ENCODE measurements around the gene DNMT1.
"Not testable (repeated sequence)": the region's sequence is repeated elsewhere in the genome, so short reads cannot be mapped to it uniquely, and the experiment has no call there.

DNMT1 gene

DNA sequence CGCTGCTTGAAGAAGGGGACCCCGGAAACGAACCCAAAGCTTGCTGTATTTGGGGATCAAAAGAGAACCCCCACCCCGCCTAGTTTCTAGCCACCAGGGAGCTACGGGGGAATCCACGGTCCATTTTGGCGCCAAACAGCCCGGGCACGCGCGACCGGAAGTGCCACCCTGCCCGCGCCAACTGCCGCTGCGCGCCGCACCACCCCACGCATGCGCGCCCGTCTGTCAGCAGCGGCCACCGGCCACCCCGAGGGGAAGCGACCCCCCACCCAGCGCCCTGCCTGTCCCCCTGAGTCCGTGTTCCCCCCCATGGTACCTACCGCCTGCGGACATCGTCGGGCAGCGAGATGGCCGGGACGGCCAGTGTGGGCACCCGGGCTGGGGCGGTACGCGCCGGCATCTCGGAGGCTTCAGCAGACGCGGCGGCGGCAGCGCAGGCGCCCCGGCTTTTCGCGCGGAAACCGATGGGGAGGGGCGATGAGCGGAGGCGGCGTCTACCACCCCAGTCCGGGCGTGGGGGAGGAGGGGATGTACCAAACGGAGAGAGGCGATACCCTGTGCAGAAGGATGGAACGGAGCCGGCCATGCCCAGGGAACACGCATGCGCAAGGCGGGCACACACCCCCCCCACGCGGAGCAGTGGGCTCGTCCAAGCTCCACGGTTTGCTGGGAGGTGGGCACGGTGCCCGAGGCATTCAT is at the start of gene DNMT1:
TSS of gene DNMT1 (minus strand) at position 454 of the 699 bp plus-strand sequence. CDS start at position 400, 54 bp downstream.
- Histone ChIP-seq H3K36me3 (ENCODE audit: insufficient read depth, low read depth, low read length) (peaks cover 22% of the 10 kb centered on the region), H3K4me1 (ENCODE audit: insufficient read depth, low read length) (no peaks in the 10 kb centered on the region), H3K9ac (ENCODE audit: low read depth, low read length) (peak within 1 kb of the TSS; percentile 87), H3K9me3 (ENCODE audit: insufficient read depth, low read depth, low read length) (no peaks in the 10 kb centered on the region), H3K27me3 (ENCODE audit: insufficient read depth, low read length) (no peaks in the 10 kb centered on the region), H3K4me3 (ENCODE audit: low read length) (peak within 1 kb of the TSS; percentile 89), H3K27ac (ENCODE audit: low read length) (peak within 1 kb of the TSS; percentile 60)

DNA sequence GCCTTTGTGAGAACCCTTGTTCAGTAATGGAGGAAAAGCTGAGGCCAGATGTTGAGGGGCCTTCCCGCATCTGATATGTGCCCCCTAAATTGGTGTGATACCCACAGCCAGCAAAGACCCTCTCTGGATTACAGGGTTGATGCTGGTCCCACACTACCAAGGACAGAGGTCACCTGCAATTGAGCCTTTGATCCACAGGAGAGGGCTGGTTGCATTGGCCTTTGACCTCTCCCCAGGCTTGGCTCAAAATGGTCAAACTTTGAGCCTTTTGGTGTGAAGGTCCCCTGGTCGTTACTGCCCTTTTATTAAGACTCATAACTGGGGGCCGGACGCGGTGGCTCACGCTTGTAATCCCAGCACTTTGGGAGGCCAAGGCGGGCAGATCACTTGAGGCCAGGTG is 48.9 kb upstream of the DNMT1 start:
- Histone ChIP-seq H3K27ac (ENCODE audit: low read length) (no peak overlapping the region), H3K27me3 (ENCODE audit: insufficient read depth, low read length) (no peaks in the 10 kb centered on the region), H3K4me3 (ENCODE audit: low read length) (no peak overlapping the region), H3K4me1 (ENCODE audit: insufficient read depth, low read length) (no peaks in the 10 kb centered on the region), H3K9ac (ENCODE audit: low read depth, low read length) (no peak overlapping the region), H3K9me3 (ENCODE audit: insufficient read depth, low read depth, low read length) (no peaks in the 10 kb centered on the region), H3K36me3 (ENCODE audit: insufficient read depth, low read depth, low read length) (no peaks in the 10 kb centered on the region)

DNA sequence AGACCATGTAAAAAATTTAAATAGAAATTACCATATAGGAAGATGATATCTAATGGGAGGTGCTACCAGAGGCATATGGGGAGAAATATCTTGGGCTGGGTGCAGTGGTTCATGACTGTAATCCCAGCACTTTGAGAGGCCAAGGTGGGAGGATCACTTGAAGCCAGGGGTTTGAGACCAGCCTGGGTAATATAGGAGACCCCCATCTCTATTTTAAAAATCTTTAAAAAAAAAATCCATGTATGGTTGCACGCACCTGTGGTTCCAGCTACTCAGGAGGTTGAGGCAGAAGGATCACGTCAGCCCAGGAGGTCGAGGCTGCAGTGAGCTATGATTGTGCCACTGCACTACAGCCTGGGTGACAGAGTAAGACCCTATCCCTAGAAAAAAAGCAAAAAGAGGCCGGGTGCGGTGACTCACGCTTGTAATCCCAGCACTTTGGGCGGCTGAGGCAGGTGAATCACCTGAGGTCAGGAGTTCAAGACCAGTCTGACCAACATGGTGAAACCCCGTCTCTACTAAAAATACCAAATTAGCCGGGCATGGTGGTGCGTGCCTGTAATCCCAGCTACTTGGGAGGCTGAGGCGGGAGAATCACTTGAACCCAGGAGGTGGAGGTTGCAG is 47.2 kb upstream of the DNMT1 start:
- H3K27me3 ChIP-seq (ENCODE audit: insufficient read depth, low read length); H3K9me3 ChIP-seq (ENCODE audit: insufficient read depth, low read depth, low read length); H3K4me1 ChIP-seq (ENCODE audit: insufficient read depth, low read length); H3K9ac ChIP-seq (ENCODE audit: low read depth, low read length); H3K36me3 ChIP-seq (ENCODE audit: insufficient read depth, low read depth, low read length); H3K27ac ChIP-seq (ENCODE audit: low read length); H3K4me3 ChIP-seq (ENCODE audit: low read length): not testable (repeated sequence)

DNA sequence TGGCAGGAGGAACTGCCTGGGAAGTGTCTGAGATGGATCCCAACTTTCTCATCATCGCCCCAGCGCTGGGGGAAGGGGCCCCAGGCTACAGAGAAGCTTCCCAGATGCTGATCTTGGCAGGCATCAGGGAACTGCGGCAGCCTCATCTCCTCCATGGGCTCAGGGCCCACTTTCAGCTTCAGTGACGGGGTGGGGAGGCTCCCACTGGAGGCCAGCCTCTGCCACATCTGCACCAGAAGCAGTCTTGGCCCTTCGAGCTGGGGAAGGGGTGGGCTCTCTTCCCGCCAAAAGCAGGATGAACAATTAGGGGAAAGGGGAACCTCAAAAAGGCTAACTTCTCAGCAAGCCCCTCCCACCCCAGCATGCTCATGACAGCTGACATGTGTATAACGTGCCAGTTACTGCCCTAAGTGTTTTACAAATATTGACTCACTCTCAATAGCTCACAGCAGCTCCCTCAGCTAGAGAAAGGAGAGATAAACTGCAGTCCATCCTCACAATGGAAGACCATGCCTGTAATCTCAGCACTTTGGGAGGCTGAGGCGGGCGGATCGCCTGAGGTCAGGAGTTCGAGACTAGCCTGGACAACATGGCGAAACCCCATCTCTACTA is 43.5 kb upstream of the DNMT1 start:
- Histone ChIP-seq H3K27me3 (ENCODE audit: insufficient read depth, low read length) (no peaks in the 10 kb centered on the region), H3K9ac (ENCODE audit: low read depth, low read length) (no peak overlapping the region), H3K36me3 (ENCODE audit: insufficient read depth, low read depth, low read length) (no peaks in the 10 kb centered on the region), H3K4me3 (ENCODE audit: low read length) (no peak overlapping the region), H3K4me1 (ENCODE audit: insufficient read depth, low read length) (no peaks in the 10 kb centered on the region), H3K9me3 (ENCODE audit: insufficient read depth, low read depth, low read length) (no peaks in the 10 kb centered on the region), H3K27ac (ENCODE audit: low read length) (no peak overlapping the region)

DNA sequence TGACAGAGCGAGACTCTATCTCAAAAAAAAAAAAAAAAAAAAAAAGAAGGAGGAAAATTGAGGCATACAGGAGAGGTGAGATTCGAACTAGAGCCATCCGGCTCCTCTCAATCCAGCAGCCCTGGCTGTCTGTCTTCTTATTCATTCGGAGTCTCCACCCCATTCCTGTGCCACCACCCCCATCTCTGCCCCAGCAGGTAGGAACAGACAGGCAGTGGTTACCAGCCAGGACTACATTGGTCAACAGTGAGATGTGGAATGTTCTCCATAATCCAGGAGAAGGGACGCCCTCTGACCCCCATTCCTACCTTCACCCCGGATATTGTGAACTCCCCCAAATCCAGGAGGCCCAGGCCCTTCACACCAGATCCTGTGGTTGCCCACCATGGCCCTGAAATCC is 42.9 kb upstream of the DNMT1 start:
- H3K27ac ChIP-seq (ENCODE audit: low read length), result no peak overlapping the region
- H3K4me3 ChIP-seq (ENCODE audit: low read length), result no peak overlapping the region
- H3K27me3 ChIP-seq (ENCODE audit: insufficient read depth, low read length), result no peaks in the 10 kb centered on the region
- H3K36me3 ChIP-seq (ENCODE audit: insufficient read depth, low read depth, low read length), result no peaks in the 10 kb centered on the region
- no peaks in the 10 kb centered on the region for H3K4me1 ChIP-seq (ENCODE audit: insufficient read depth, low read length)
- H3K9ac ChIP-seq (ENCODE audit: low read depth, low read length), result no peak overlapping the region
- H3K9me3 ChIP-seq (ENCODE audit: insufficient read depth, low read depth, low read length), result no peaks in the 10 kb centered on the region

DNA sequence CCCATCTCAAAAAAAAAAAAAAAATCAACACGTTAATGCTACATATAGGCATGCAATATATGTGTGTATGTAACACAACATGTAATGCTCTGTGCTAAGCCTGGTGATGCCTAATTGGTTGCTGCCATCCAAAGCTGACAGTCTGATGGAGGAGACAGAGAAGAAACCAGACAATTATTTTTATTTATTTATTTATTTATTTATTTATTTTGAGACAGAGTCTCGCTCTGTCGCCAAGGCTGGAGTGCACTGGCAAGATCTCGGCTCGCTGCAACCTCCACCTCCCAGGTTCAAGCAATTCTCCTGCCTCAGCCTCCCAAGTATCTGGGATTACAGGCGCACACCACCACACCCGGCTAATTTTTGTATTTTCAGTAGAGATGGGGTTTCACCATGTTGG is 40.7 kb upstream of the DNMT1 start:
- H3K36me3 ChIP-seq (ENCODE audit: insufficient read depth, low read depth, low read length); H3K27ac ChIP-seq (ENCODE audit: low read length); H3K4me3 ChIP-seq (ENCODE audit: low read length); H3K27me3 ChIP-seq (ENCODE audit: insufficient read depth, low read length); H3K9me3 ChIP-seq (ENCODE audit: insufficient read depth, low read depth, low read length); H3K4me1 ChIP-seq (ENCODE audit: insufficient read depth, low read length); H3K9ac ChIP-seq (ENCODE audit: low read depth, low read length): not testable (repeated sequence)

DNA sequence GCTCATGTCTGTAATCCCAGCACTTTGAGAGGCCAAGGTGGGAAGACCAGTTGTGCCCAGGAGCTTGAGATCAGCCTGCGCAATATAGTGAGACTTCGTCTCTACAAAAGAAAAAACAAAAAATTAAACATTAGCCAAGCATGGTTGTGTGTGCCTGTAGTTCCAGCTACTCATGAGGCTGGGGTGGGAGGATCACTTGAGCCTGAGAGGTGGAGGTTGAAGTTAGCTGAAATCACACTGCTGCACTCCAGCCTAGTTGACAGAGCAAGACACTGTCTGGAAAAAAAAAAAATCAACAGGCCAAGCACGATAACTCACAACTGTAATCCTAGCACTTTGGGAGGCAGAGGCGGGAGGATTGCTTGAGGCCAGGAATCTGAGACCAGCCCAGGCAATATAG is 40.2 kb upstream of the DNMT1 start:
- Histone ChIP-seq H3K27me3 (ENCODE audit: insufficient read depth, low read length) (no peaks in the 10 kb centered on the region; the same call in 1 of the 2 replicates), H3K27ac (ENCODE audit: low read length) (no peak overlapping the region), H3K4me3 (ENCODE audit: low read length) (no peak overlapping the region), H3K36me3 (ENCODE audit: insufficient read depth, low read depth, low read length) (no peaks in the 10 kb centered on the region), H3K9ac (ENCODE audit: low read depth, low read length) (no peak overlapping the region), H3K4me1 (ENCODE audit: insufficient read depth, low read length) (no peaks in the 10 kb centered on the region), H3K9me3 (ENCODE audit: insufficient read depth, low read depth, low read length) (no peaks in the 10 kb centered on the region)

DNA sequence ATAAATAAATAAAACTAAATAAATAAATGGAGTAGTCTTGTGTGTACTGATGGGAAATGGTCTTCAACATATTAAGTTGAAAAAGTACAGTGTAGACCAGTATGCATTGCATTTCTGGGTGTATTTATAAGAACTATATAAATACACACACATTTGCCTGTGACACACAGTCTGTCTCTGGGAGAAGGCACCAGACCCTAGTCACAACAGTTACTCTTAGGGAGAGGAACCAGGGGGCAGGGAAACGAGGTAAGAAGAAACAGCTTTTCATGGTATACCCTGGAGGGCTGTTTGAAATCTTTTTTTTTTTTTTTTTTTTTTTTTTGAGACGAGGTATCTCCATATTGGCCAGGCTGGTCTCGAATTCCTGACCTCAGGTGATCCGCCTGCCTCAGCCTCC is 39.2 kb upstream of the DNMT1 start:
- Histone ChIP-seq H3K4me1 (ENCODE audit: insufficient read depth, low read length) (no peaks in the 10 kb centered on the region), H3K4me3 (ENCODE audit: low read length) (no peak overlapping the region), H3K9me3 (ENCODE audit: insufficient read depth, low read depth, low read length) (no peaks in the 10 kb centered on the region), H3K36me3 (ENCODE audit: insufficient read depth, low read depth, low read length) (no peaks in the 10 kb centered on the region), H3K9ac (ENCODE audit: low read depth, low read length) (no peak overlapping the region), H3K27me3 (ENCODE audit: insufficient read depth, low read length) (no peaks in the 10 kb centered on the region; the same call in 1 of the 2 replicates), H3K27ac (ENCODE audit: low read length) (no peak overlapping the region)

DNA sequence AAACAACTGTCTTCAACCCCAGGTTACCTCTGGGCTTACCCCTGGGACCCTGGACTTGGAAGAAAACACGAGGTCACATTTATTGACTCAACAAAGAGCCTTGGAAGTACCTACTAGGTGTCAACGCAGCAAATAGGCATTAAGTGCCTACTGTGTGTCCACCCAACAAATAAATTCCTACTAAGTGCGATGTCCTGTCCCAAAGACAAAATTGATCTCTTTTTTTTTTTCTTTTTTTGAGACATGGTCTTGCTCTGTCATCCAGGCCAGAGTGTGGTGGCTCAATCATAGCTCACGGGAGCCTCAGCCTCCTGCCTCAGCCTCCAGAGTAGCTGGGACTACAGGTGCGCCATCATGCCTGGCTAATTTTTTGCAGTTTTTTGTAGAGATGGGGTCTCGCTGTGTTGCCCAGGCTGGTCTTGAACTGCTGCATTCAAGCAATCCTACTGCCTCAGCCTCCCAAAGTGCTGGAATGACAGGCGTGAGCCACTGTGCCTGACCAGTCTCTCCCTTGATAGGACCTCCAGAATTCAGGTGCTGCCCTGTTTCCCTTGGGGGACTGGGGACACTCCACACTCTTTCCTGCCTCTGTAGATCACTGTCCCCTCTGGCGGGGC is 37.0 kb upstream of the DNMT1 start:
- H3K9me3 ChIP-seq (ENCODE audit: insufficient read depth, low read depth, low read length), result no peaks in the 10 kb centered on the region
- no peaks in the 10 kb centered on the region for H3K36me3 ChIP-seq (ENCODE audit: insufficient read depth, low read depth, low read length)
- no peaks in the 10 kb centered on the region for H3K4me1 ChIP-seq (ENCODE audit: insufficient read depth, low read length)
- no peaks in the 10 kb centered on the region; the same call in 1 of the 2 replicates for H3K27me3 ChIP-seq (ENCODE audit: insufficient read depth, low read length)
- no peak overlapping the region for H3K27ac ChIP-seq (ENCODE audit: low read length)
- H3K9ac ChIP-seq (ENCODE audit: low read depth, low read length), result peak overlapping the region; percentile 57; the same call in 1 of the 2 replicates
- peak overlapping the region; percentile 74 for H3K4me3 ChIP-seq (ENCODE audit: low read length)

DNA sequence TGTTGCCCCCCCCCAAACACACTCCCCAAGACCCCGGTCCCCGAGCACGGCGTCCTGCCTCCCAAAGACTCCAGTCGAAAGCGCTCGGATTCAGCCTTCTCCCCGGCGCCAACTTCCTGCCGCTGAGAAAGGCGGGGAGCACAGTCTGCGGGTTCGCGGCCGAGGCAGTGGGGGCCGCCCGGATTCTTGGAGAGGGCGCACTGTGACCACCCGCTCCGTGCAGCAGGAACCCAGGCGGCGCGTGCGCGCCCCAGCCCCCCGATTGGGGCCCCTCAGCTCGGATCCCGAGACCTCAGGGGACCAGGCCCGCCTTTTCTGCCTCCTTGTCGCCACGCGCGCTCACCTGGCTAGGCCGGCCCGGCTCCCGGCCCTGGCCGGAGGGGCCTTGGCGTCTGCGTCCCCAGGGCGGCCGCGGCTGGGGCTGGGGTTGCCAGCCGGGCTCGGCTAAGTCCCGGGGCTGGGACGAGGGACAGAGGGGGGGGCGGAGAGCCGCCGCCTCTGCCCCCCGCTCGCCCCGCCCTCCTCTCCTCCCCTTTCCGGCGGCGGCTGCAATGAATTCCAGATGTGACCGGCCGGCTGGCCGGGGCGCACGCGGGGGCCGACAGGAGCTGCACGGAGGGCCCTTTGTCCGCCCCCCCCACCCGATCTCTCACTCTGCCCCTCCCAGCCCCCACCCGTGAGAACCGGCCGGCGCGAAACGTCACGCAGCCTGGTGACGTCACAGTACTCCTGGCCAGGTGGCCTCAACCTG is 36.3 kb upstream of the DNMT1 start, which contains the start of gene S1PR2:
TSS of gene S1PR2 (minus strand) at position 471 of the 751 bp plus-strand sequence. CDS start 6,426 bp downstream, outside the sequence.
- Histone ChIP-seq H3K36me3 (ENCODE audit: insufficient read depth, low read depth, low read length) (no peaks in the 10 kb centered on the region), H3K9me3 (ENCODE audit: insufficient read depth, low read depth, low read length) (no peaks in the 10 kb centered on the region), H3K9ac (ENCODE audit: low read depth, low read length) (peak within 1 kb of the TSS; percentile 79), H3K27ac (ENCODE audit: low read length) (no peak within 1 kb of the TSS), H3K4me3 (ENCODE audit: low read length) (peak within 1 kb of the TSS; percentile 74), H3K27me3 (ENCODE audit: insufficient read depth, low read length) (no peaks in the 10 kb centered on the region; the same call in 1 of the 2 replicates), H3K4me1 (ENCODE audit: insufficient read depth, low read length) (no peaks in the 10 kb centered on the region)

DNA sequence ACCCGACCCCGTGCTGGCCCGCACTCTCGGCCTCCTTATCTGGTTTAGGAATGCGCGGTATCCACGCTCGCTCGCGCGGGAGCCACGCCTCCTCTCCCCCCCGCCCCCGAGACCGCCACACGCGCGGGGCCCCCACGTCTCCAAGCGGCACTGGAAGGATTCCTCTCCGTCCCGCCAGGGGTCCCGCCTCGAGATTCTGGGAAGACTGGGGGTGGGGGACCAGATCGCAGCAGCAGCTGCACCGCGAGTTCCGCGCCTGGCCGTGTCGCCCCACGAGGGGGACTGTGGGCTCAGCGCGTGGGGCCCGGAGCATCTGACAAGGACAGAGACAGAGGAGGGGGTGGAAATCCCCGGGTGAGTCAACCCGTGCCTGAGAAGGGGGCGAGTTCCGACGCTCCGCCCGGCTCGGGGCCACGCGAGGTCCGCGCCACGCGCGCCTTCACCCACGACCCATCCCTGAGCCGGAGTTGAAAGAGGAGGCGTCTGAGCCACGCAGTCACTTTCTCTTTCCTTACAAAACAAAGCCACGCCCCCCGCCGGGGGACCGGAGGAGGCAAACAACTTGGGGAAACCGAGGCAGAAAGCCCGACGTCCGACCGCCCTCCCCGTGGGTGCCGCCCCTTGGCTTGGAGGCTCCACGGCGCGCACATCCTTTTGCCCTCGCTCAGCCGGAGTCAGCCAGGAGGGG is 35.6 kb upstream of the DNMT1 start:
- H3K9me3 ChIP-seq (ENCODE audit: insufficient read depth, low read depth, low read length), result no peaks in the 10 kb centered on the region
- peak overlapping the region; percentile 74 for H3K4me3 ChIP-seq (ENCODE audit: low read length)
- H3K27ac ChIP-seq (ENCODE audit: low read length), result no peak overlapping the region
- H3K27me3 ChIP-seq (ENCODE audit: insufficient read depth, low read length), result no peaks in the 10 kb centered on the region; the same call in 1 of the 2 replicates
- H3K36me3 ChIP-seq (ENCODE audit: insufficient read depth, low read depth, low read length), result no peaks in the 10 kb centered on the region
- H3K4me1 ChIP-seq (ENCODE audit: insufficient read depth, low read length), result no peaks in the 10 kb centered on the region
- peak overlapping the region; percentile 79; the same call in 1 of the 2 replicates for H3K9ac ChIP-seq (ENCODE audit: low read depth, low read length)

Measured in iPS-20b (cell line).